ENCODE measurements around the gene VRK2.

DNA sequence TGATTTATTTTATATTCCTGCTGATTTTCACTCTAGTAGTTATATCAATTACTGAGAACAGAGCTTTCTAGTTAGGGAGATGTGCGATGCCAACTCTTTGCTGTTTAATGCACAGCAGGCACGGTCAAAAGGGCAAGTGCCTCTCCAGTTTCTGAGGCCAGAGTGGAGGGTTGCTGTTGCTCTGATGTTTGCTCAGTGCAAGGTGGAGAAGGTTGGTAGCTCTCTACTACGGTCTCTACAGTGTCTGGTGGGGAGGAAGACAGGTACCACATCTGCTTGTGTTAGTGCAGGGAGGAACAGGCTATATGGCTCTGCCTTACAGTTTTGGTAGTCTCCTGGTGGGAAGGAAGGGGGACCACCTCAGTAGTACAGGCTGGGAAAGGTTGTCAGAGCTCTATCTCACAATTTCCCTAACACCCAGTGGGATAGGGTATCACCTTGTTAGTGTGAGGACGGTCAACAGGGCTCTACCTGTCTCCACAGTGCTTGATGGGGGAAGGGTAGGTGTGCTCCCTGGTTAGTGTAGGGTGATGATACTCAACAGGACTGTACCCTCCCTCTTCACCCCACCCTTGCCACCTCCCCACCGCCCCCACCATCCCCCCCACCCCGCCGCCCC, 108.7 kb downstream of the VRK2 start:
- no peak for TF ChIP-seq JUND (IDR thresholded peaks at IDR 0.05)
- TF ChIP-seq YY1 (IDR thresholded peaks at IDR 0.05; ENCODE audit: extremely low read depth, insufficient replicate concordance, low read depth, low read length), result no peak
- TF ChIP-seq SRF (IDR thresholded peaks at IDR 0.05; ENCODE audit: low read depth), result no peak
- no peak for TF ChIP-seq POLR2A (IDR thresholded peaks at IDR 0.05; ENCODE audit: borderline replicate concordance, extremely low read depth, insufficient read depth, insufficient read length)
- TF ChIP-seq, protein P1, sequence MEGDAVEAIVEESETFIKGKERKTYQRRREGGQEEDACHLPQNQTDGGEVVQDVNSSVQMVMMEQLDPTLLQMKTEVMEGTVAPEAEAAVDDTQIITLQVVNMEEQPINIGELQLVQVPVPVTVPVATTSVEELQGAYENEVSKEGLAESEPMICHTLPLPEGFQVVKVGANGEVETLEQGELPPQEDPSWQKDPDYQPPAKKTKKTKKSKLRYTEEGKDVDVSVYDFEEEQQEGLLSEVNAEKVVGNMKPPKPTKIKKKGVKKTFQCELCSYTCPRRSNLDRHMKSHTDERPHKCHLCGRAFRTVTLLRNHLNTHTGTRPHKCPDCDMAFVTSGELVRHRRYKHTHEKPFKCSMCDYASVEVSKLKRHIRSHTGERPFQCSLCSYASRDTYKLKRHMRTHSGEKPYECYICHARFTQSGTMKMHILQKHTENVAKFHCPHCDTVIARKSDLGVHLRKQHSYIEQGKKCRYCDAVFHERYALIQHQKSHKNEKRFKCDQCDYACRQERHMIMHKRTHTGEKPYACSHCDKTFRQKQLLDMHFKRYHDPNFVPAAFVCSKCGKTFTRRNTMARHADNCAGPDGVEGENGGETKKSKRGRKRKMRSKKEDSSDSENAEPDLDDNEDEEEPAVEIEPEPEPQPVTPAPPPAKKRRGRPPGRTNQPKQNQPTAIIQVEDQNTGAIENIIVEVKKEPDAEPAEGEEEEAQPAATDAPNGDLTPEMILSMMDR (IDR thresholded peaks at IDR 0.05 in 2 of 3, conservative IDR thresholded peaks at IDR 0.05 in 1 of 3; ENCODE audit: borderline replicate concordance in 1 of 3, insufficient read depth in 1 of 3, low read depth in 2 of 3, low read length in 2 of 3), result no peak
- TF ChIP-seq POLR2AphosphoS5 (IDR thresholded peaks at IDR 0.05; ENCODE audit: low read depth, low read length), result no peak
- TF ChIP-seq CBX3 (IDR thresholded peaks at IDR 0.05; ENCODE audit: low read depth), result no peak
- TF ChIP-seq SP1 (IDR thresholded peaks at IDR 0.05; ENCODE audit: low read depth), result no peak
- no peak for TF ChIP-seq EZH2 (IDR thresholded peaks at IDR 0.05)
- TF ChIP-seq ZNF274 (IDR thresholded peaks at IDR 0.05; ENCODE audit: low read depth, low read length), result no peak
- TF ChIP-seq, protein P2, sequence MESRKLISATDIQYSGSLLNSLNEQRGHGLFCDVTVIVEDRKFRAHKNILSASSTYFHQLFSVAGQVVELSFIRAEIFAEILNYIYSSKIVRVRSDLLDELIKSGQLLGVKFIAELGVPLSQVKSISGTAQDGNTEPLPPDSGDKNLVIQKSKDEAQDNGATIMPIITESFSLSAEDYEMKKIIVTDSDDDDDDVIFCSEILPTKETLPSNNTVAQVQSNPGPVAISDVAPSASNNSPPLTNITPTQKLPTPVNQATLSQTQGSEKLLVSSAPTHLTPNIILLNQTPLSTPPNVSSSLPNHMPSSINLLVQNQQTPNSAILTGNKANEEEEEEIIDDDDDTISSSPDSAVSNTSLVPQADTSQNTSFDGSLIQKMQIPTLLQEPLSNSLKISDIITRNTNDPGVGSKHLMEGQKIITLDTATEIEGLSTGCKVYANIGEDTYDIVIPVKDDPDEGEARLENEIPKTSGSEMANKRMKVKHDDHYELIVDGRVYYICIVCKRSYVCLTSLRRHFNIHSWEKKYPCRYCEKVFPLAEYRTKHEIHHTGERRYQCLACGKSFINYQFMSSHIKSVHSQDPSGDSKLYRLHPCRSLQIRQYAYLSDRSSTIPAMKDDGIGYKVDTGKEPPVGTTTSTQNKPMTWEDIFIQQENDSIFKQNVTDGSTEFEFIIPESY (IDR thresholded peaks at IDR 0.05; ENCODE audit: extremely low read depth, insufficient replicate concordance, low read length), result no peak
- TF ChIP-seq, protein P3, sequence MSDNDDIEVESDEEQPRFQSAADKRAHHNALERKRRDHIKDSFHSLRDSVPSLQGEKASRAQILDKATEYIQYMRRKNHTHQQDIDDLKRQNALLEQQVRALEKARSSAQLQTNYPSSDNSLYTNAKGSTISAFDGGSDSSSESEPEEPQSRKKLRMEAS (IDR thresholded peaks at IDR 0.05), result no peak
